Activated naive CD8-positive, alpha-beta T cell treated with anti-CD3 and anti-CD28 coated beads, Interleukin-2, amount 10 ng/mL, durations not matched to agents 7 days and 5 days (primary cell): ENCODE measurements around the gene CTSL. TPM values are rescaled to one million over a fixed set of nuclear protein-coding genes. Genes with fewer than 3 reads are reported as not detected.

Experiments
- ATAC-seq: fragments of 150-1000 bp; cut with Tn5 transposase; one replicate; pipeline ENCODE4 v1.10.0; 2021; ENCODE audit warnings: low read depth, moderate library complexity
- POLR2A ChIA-PET: fragments of 350-600 bp; sonication (Branson Sonifier 250); formaldehyde crosslinking; loops from one replicate; lab custom pipeline; 2021; ENCODE audit warnings: antibody characterized with exemption; lab: Charles Lee
- DNase-seq: peaks from one replicate; pipeline ENCODE4 v3.0.0; 2021
- H3K27ac Mint-ChIP-seq: one replicate; pipeline ENCODE4 v1.8.0; 2022; ENCODE audit warnings: mild to moderate bottlenecking, mixed read lengths
- H3K27me3 Mint-ChIP-seq: one replicate; pipeline ENCODE4 v1.8.0; 2022; ENCODE audit warnings: mild to moderate bottlenecking, moderate library complexity, mixed read lengths
- H3K36me3 Mint-ChIP-seq: one replicate; pipeline ENCODE4 v1.8.0; 2021; ENCODE audit warnings: mild to moderate bottlenecking, mixed read lengths
- H3K4me1 Mint-ChIP-seq: one replicate; pipeline ENCODE4 v1.8.0; 2021; ENCODE audit warnings: mixed read lengths
- H3K4me3 Mint-ChIP-seq: one replicate; pipeline ENCODE4 v1.8.0; 2022; ENCODE audit warnings: mild to moderate bottlenecking, moderate library complexity, mixed read lengths
- H3K9me3 Mint-ChIP-seq: one replicate; pipeline ENCODE4 v1.8.0; 2021; ENCODE audit warnings: mixed read lengths
- total RNA-seq, 2 experiments: library from RNA; stranded (reverse); gene quantifications; one replicate each; pipeline ENCODE4 v1.2.3, GENCODE V29; 2021

The CTSL gene
- total RNA-seq, 2 experiments from 2014 or later = 18.3 to 18.4 TPM

GRCh38 chr9:87707805-87708506 is 18.0 kb upstream of the CTSL start:
- Mint-ChIP-seq H3K4me1 (peaks cover 18% of the 10 kb centered on the region), H3K36me3 (no peaks in the 10 kb centered on the region), H3K4me3 (no peak overlapping the region), H3K27ac (no peak overlapping the region), H3K9me3 (peaks cover 3% of the 10 kb centered on the region), H3K27me3 (no peaks in the 10 kb centered on the region)
- no peak for ATAC-seq
- POLR2A ChIA-PET = interaction anchor here (0.6 to 1.5 kb wide), 2 partner anchors 18 to 1359 kb away, joined by 3 to 4 read pairs; partner anchors contain the start of gene CTSL
- DNase-seq = no peak

GRCh38 chr9:87708546-87708945 is 17.4 kb upstream of the CTSL start:
- DNase-seq (no peak), ATAC-seq (no peak)
- H3K27ac Mint-ChIP-seq = no peak overlapping the region
- peaks cover 4% of the 10 kb centered on the region for H3K9me3 Mint-ChIP-seq
- peaks cover 23% of the 10 kb centered on the region for H3K4me1 Mint-ChIP-seq
- H3K4me3 Mint-ChIP-seq = peak overlapping the region; percentile 40
- peaks cover 2% of the 10 kb centered on the region for H3K27me3 Mint-ChIP-seq
- POLR2A ChIA-PET = interaction anchor here (0.6 to 1.5 kb wide), 2 partner anchors 18 to 1360 kb away, joined by 3 to 4 read pairs; partner anchors contain the start of gene CTSL
- no peaks in the 10 kb centered on the region for H3K36me3 Mint-ChIP-seq

GRCh38 chr9:87708986-87709728 is 16.8 kb upstream of the CTSL start:
- Mint-ChIP-seq H3K4me1 (peaks cover 23% of the 10 kb centered on the region), H3K27ac (peak overlapping the region; percentile 16), H3K4me3 (peak overlapping the region; percentile 40), H3K27me3 (peaks cover 2% of the 10 kb centered on the region), H3K36me3 (no peaks in the 10 kb centered on the region), H3K9me3 (peaks cover 4% of the 10 kb centered on the region)
- ATAC-seq (peak; percentile 86), DNase-seq (no peak)
- POLR2A ChIA-PET = interaction anchor here (0.6 to 1.5 kb wide), 2 partner anchors 17 to 1360 kb away, joined by 3 to 4 read pairs; partner anchors contain the start of gene CTSL

- Mint-ChIP-seq H3K27me3 (peaks cover 4% of the 10 kb centered on the region), H3K27ac (no peak overlapping the region), H3K9me3 (peaks cover 4% of the 10 kb centered on the region), H3K4me1 (peaks cover 24% of the 10 kb centered on the region), H3K4me3 (no peak overlapping the region), H3K36me3 (no peaks in the 10 kb centered on the region)
- ATAC-seq (no peak), DNase-seq (no peak)
- POLR2A ChIA-PET = no interaction called here
Measured at GRCh38 chr9:87710443-87710842, 15.5 kb upstream of the CTSL start.

- ATAC-seq (no peak), DNase-seq (no peak)
- POLR2A ChIA-PET = no interaction called here
- Mint-ChIP-seq H3K4me3 (no peak overlapping the region), H3K36me3 (no peaks in the 10 kb centered on the region), H3K4me1 (peaks cover 24% of the 10 kb centered on the region), H3K9me3 (peaks cover 4% of the 10 kb centered on the region), H3K27me3 (peaks cover 4% of the 10 kb centered on the region), H3K27ac (no peak overlapping the region)
Measured at GRCh38 chr9:87711857-87712800, 13.8 kb upstream of the CTSL start.

- peaks cover 4% of the 10 kb centered on the region for H3K9me3 Mint-ChIP-seq
- DNase-seq (no peak), ATAC-seq (no peak)
- H3K4me1 Mint-ChIP-seq = peaks cover 23% of the 10 kb centered on the region
- no peak overlapping the region for H3K27ac Mint-ChIP-seq
- POLR2A ChIA-PET = no interaction called here
- no peaks in the 10 kb centered on the region for H3K36me3 Mint-ChIP-seq
- no peak overlapping the region for H3K4me3 Mint-ChIP-seq
- peaks cover 4% of the 10 kb centered on the region for H3K27me3 Mint-ChIP-seq
Measured at GRCh38 chr9:87712801-87713277, 13.1 kb upstream of the CTSL start.

- Mint-ChIP-seq H3K9me3 (peaks cover 4% of the 10 kb centered on the region), H3K4me1 (peaks cover 19% of the 10 kb centered on the region)
Measured at GRCh38 chr9:87713278-87713987, 12.5 kb upstream of the CTSL start.

GRCh38 chr9:87713988-87714330 is 12.0 kb upstream of the CTSL start:
- peaks cover 7% of the 10 kb centered on the region for H3K27me3 Mint-ChIP-seq
- peaks cover 4% of the 10 kb centered on the region for H3K9me3 Mint-ChIP-seq
- ATAC-seq (no peak), DNase-seq (no peak)
- H3K36me3 Mint-ChIP-seq = no peaks in the 10 kb centered on the region
- no peak overlapping the region for H3K4me3 Mint-ChIP-seq
- POLR2A ChIA-PET = no interaction called here
- H3K4me1 Mint-ChIP-seq = peaks cover 16% of the 10 kb centered on the region
- H3K27ac Mint-ChIP-seq = no peak overlapping the region

More at GRCh38 chr9:87713278-87713987, 12.5 kb upstream of the CTSL start:
- no peak overlapping the region for H3K27ac Mint-ChIP-seq
- H3K4me3 Mint-ChIP-seq = no peak overlapping the region
- no peak for DNase-seq
- peaks cover 4% of the 10 kb centered on the region for H3K27me3 Mint-ChIP-seq
- no peak for ATAC-seq
- POLR2A ChIA-PET = no interaction called here
- no peaks in the 10 kb centered on the region for H3K36me3 Mint-ChIP-seq

- Mint-ChIP-seq H3K27me3 (peaks cover 7% of the 10 kb centered on the region), H3K4me3 (no peak overlapping the region), H3K9me3 (peaks cover 4% of the 10 kb centered on the region), H3K4me1 (peaks cover 8% of the 10 kb centered on the region), H3K36me3 (no peaks in the 10 kb centered on the region), H3K27ac (no peak overlapping the region)
- POLR2A ChIA-PET = no interaction called here
- ATAC-seq = no peak
- no peak for DNase-seq
Measured at GRCh38 chr9:87714819-87715218, 11.1 kb upstream of the CTSL start.

GRCh38 chr9:87716141-87716540 is 9.8 kb upstream of the CTSL start:
- POLR2A ChIA-PET = no interaction called here
- Mint-ChIP-seq H3K4me3 (no peak overlapping the region), H3K9me3 (peaks cover 4% of the 10 kb centered on the region), H3K27me3 (peaks cover 10% of the 10 kb centered on the region), H3K36me3 (no peaks in the 10 kb centered on the region), H3K4me1 (peaks cover 8% of the 10 kb centered on the region), H3K27ac (no peak overlapping the region)
- ATAC-seq (no peak), DNase-seq (no peak)

- POLR2A ChIA-PET = no interaction called here
- Mint-ChIP-seq H3K27me3 (peaks cover 10% of the 10 kb centered on the region), H3K27ac (no peak overlapping the region), H3K36me3 (no peaks in the 10 kb centered on the region), H3K4me3 (no peak overlapping the region), H3K9me3 (peaks cover 4% of the 10 kb centered on the region), H3K4me1 (peaks cover 8% of the 10 kb centered on the region)
- DNase-seq (no peak), ATAC-seq (no peak)
Measured at GRCh38 chr9:87717456-87717855, 8.5 kb upstream of the CTSL start.

GRCh38 chr9:87718231-87718630 is 7.7 kb upstream of the CTSL start:
- POLR2A ChIA-PET = no interaction called here
- ATAC-seq (no peak), DNase-seq (no peak)
- Mint-ChIP-seq H3K36me3 (no peaks in the 10 kb centered on the region), H3K27me3 (peaks cover 8% of the 10 kb centered on the region), H3K27ac (no peak overlapping the region), H3K4me1 (peaks cover 3% of the 10 kb centered on the region), H3K9me3 (no peaks in the 10 kb centered on the region), H3K4me3 (no peak overlapping the region)
